GM18861 (cell line): ENCODE measurements around the gene TEN1.
"Not testable (repeated sequence)": the region's sequence is repeated elsewhere in the genome, so short reads cannot be mapped to it uniquely, and the experiment has no call there.

ENCODE experiments used
- ATAC-seq: cut with Tn5 transposase; IDR thresholded peaks from one replicate; pipeline ENCODE4 v1.9.1; 2021; ENCODE audit not compliant: unreplicated experiment

TEN1 gene

DNA sequence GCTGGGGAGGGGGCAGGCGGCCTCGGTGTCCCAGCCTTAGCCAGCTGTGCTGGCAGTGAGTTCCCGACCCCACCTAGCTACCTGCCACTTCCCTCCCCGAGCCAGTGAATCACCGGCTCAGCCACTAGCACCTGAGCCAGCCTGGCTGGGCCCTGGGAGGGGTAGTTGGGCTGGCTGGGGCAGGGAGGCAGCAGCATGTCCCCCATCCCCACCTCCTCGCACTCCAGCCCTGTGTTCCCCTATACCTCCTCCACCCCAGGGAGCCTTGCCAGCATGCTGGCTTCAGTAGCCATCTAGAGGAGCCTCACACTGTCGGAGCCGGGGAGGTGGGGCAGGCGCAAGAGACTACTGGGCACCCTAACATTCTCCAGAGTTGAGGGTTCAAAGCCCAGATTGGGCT, 45.3 kb downstream of the TEN1 start:
- no peak for ATAC-seq

DNA sequence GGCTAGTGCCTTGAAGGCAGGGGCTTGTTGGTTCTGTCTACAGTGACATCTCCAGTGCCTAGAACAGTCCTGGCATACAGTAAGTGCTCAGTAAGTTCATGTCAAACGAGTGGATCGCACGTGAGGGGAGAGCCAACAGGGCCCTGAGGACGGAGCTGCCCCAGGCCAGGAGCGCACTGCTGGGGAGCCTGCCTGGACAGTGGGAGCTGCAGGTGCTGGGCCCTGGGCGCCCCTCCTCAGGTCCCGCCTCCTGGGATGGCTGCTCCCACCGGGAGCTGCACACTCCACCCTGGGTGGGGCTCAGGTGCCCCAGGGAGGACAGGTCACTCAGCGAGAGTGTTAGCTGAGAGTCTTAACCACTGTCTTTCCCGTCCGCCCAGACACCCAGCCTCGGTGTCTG, 46.3 kb downstream of the TEN1 start:
- ATAC-seq: no peak

DNA sequence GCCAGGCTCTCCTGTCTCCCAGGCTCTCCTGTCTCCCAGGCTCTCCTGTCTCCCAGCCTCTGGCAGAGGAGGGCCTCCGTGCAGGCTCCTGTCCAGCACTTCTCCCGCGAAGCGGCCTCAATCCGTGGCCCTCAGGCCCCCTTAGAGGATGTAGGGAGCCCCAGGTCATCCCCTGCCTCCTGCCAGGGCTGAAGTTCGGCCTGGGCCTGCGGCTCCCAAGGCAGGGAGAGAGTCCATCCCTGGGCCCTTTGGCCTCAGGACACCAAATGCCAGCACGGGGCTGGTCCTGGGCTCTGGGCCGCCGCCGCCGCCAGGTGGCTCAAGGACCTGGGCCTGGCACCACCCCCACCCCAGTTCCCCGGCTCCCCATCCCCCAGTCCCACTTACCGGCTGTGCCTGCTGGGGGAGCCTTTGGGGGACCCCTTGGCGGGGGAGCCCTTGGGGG, 47.7 kb downstream of the TEN1 start:
- ATAC-seq: no peak

DNA sequence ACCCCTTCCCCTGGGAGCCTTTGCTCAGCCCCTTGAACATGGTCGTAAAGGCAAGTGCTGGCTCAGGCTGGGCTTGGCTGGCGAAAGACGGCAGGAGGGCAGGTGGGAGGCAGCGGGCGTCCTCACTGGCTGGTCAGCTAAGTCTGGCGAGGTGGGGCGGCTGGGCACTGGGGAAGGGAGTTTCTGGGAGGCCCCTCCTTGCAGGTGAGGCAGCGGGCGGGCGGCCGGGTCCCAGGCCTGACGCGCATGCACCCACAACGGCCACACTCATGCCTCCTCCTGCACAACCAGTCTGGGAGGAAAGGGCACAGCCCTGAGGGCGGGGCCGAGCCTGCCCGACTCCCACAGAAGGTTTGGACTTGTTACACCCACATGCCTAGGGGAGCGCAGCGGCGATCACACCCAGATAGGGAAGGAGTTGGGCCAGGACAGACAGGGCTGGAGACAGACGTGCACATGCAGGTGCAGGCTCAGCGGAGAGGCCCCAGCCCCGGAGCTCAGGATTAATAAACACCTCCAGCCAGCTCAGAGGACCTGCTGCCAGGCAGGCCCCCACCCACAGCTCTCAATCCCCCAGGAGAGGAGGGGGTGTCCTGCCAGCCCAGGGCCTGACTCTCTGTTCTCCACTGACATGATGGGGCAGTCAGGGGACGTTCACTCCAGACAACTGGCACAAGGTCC, 48.3 kb downstream of the TEN1 start, which contains the start of gene EVPL:
Gene EVPL (minus strand): TSS at position 148 of the 681 bp plus-strand sequence. CDS start 108 bp downstream, at position 40.
- no peak for ATAC-seq

DNA sequence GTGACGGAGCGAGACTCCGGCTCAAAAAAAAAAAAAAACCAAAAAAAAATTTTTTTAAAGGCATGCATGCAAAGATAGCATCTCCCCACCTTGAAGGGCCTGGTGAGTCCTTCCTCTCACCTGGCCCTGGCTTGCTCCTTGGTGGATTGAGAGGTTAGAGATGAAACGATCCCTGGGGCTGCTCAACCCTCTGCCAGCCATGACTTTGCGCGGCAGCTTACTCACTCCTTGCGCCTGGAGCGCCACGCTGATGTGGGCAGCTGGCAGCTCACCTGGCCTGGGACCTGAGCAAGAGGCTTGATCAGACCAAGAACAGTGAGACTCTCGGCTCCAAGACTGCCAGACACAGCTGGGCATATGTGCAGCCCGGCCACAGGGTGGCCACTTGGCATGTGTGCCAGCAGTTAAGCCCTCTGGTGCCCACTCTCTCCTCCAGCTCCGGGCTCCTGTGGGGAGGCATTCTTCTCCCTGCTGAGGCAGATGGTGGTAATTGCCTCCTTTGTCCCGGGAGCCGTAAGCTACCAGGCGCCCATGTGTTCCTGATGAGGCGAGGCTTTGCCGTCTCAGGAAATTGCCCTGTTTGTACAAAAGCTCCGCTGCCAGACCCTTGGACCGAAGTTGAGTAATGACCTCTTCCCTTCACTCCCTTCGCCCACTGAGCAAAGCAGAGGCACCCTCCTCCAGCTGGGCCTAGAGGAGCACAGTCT, 53.2 kb downstream of the TEN1 start:
- no peak for ATAC-seq

DNA sequence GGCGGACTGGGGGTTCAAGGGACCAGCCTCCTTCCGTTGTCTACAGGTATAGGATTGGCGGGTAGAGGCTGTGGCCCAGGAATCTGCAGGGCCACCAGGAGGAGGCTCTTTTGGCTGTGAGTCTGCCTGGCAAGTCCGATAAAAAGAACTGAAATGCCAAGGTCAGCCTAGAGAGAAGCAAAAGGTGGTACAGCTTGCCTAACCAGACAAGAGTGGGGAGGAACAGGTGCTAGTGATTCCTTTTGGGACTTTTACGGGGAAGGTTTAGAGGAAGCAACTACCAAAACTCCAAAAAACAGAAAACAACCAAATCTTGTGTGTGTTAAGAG, 53.7 kb downstream of the TEN1 start:
- ATAC-seq: no peak

DNA sequence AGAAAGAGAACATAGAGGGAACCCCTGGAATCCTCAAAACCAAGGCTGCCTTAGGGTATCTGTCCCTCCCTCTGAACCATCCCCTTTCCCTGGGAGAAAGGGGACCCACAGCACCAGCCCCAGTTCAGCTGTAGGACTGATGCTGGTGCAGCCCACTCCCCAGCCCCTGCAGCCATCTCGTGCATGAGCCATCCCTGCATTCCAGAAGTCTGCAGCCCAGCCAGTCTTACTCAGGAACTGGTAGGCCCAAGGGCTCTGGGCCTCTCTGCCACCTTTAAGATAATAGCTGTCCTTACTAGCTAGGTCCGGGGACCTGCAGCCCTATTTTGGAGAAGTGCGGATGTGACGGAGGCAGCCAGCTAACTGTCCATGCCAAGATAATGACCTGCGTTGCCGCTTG, 54.1 kb downstream of the TEN1 start:
- ATAC-seq: no peak

DNA sequence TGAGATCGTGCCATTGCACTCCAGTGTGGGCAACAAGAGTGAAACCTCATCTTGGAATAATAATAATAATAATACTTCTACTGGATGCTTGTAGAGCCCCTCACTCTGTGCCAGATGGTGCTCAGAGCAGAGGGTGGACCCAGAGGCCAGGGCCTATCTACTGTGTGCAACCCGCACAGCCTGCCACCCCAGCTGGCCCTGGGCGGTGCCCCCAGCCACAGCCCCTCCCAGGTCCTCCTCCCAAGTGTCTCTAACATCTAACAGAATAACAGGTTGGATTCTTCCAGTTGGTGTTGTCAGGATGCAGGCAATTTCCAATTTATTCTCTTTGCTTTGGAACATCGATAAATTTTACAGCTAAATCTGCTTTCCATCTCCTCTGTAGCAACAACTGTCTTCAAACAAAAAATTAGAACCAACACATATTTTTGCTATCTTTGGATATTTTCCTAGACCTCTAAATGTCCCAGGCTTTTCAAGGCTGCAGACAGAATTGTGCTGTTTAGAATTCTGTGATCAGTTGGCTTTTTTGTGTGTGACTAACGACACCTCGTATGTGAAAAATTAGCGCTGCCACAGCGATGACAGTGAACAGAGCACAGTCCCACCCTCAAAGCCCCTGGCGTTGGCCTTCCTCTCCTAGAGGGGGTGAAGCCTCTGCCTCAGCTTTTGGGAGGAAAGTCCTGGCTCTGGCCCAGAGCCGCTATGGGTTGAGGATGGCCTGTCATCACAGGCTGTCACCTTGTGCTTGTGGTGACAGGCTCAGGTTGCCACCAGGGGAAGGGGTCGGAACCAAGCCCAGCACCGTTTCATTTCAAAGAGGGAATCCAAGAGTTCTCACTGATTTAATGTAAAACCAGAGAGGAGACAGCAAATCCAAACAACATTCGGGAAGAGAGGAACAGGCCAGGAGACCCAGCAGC, 55.6 kb downstream of the TEN1 start:
- ATAC-seq: no peak

DNA sequence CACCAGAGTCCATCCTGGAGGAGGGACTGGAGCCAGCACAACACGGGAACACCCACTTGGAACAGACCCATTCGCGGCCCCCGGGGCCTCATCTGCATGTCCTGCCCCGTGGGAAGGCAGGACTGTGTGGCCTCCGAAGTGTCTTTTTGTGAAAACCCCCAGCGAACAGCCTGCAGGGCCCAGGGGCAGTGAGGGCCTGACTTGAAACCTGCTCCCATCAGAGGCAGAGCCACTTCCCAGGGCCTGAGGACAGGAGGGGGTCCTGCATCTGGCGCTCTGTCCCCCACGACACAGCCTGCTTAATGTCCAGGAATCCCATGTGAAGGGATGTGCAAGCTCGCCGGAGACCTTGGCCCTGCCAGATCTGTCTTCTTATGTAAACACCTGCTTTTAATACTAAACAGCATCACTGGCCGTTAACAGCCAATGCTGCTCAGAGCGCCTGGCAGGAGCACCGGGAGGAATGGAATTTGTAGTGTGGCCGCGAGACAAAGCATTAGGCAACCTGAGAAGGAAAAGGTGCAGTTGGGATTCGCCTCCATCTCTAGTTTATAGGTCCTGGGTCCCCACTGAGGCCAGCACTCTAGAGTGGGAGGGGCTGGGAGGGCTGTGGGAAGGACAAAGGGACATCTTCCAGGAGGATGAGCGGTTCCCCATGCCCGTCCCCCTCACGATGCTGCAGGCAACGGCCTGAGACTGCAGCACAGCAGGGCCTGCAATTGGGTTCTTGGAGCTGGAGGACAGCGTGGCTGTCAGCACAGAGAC, 57.6 kb downstream of the TEN1 start:
- no peak for ATAC-seq

DNA sequence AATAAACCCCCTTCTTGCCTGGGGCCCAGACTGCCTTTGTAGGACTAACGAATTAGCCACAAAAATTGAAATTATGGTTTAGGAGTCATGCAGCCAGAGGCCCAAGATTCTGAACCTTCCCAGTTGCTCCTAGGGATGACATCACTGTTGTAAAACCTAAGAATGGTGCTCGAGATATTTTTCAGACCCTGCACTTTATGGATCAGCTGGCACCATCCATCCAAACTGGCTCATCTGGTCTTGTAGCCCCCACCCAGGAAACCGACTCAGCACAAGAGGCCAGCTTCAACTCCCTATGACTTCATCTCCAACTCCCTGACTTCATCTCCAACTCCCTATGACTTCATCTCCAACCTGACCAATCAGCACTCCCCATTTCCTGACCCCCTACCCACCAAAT, 59.0 kb downstream of the TEN1 start:
- ATAC-seq: no peak

DNA sequence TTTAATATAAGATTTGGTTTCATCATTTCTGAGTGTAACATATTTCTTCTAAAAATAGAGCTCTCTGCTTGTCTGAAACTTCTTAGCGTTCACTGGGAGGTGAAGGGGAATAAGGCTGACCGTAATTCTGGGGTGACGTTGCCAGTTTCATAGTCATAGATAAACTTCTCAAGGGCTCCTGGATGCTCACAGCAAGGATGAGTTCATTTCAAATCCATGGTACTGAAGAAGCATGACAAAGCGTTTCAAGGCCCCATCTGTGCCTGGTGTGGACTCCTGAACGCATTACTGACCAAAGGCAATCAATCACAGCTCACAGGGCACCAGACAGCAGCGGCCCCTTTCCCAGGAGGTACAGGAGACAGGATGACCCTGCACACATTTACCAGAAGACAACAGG, 60.1 kb downstream of the TEN1 start:
- ATAC-seq: no peak

DNA sequence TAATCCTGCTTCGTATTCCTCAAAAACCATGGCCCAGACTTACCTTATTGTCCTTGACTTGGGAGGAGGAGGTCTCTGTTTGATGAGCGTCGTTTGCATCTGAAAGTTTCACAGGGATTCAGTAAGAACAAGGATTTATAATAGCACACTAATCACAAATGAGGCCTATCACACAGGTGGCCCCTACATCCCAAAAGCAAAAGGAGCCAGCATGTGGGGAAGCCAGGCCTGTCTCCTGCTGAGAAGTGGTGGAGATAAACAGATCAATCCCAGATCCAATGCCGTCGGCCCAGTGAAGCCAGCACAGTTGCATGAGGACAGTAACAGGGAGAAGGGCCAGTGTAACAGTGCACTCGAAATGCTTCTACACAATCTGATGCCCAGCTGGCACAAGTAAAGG, 61.3 kb downstream of the TEN1 start:
- ATAC-seq: no peak

DNA sequence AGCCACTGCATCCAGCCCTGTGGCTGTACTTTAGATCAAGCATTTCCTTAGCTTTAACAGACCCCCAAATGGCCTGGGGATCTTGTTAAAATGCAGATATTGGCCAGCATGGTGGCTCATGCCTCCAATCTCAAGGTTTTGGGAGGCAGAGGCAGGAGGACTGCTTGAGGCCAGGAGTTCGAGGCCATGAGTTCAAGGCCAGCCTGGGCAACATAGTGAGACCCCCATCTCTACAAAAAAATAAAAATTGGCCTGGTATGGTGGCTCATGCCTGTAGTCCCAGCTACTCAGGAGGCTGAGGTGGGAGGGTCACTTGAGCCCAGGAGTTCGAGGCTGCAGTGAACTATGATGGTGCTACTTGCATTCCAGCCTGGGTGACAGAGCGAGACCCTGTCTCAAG, 63.8 kb downstream of the TEN1 start:
- not testable (repeated sequence) for ATAC-seq

DNA sequence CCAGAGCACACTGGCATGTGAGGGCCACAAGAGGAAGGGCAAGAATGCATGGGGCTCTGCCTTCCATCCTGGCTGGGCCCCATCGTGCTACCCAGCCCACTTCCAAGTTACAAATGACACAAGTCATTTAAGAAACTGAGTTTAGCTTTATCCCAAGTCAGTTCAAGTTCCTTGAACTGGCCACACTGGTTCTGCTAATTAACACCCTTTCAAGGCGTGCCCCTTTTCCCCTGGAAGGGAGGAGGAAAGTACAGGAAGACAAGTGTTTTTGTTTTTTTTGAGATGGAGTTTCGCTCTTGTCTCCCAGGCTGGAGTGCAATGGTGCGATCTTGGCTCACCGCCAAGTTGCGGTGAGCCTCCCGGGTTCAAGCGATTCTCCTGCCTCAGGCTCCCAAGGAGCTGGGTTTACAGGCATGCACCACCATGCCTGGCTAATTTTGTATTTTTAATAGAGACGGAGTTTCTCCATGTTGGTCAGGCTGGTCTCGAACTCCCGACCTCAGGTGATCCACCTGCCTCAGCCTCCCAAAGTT, 65.5 kb downstream of the TEN1 start:
- not testable (repeated sequence) for ATAC-seq

DNA sequence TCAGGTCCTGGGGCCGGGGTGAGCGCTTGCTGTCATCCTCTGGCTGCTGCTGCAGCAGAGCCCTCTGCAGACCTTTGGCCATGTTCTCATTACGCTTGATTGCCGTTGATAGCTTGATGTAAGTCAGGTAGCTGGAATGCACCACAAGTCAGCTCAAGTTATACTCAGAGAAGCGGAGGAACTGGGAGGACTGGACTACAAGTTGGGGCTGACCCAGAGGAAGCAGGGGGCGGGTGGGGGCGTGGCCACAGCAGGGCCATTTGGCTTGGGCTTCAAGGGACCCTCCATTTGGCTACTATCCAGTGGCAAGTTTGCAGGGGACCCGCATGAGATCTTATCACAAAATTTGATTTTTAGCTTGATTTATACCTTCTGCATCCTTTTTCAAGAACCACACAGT, 67.0 kb downstream of the TEN1 start:
- ATAC-seq: no peak

DNA sequence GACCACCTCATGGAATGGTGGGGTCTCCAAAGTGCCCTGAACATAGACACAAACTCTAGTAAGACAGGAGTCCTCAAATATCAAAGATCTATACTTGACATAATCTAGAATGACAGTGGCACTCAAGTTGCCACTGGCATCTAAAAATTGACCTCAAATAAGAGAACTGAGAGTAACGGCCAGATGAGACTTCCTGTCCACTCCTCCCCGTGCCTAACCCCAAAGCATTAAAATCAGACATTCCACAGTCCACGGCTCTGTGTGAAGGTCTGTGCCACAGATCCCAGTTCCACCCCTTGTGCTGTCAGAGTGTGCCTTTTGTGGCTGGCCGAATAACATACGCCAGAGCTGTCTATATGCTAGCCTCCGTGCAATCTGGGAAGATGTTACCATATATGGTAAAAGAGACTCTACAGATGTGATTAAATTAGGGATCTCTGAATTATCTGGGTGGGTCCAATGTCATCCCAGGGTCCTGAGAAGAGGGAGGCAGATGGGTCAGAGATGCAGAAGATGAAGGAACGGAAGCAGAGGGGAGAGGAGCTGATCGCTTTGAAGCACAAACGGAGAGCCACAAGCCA, 69.1 kb downstream of the TEN1 start:
- no peak for ATAC-seq

DNA sequence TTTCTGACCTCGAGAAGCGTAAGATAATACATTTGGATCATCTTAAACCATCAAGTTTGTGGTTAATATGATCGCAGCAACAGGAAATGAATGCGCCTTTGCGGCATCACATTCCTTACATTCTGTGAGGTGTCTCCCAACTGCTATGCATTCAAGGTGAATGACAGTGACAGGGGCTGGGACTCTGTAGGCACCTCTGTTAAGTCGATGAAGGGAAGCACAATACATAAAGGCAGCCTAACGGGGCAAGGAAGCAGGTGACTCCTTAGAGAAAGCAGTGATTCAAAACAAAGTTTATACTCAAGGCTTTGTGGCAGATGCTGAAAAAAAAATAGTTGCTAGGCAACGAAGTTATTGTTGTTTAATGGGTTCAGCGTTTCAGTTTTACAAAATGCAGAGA, 69.7 kb downstream of the TEN1 start:
- no peak for ATAC-seq

DNA sequence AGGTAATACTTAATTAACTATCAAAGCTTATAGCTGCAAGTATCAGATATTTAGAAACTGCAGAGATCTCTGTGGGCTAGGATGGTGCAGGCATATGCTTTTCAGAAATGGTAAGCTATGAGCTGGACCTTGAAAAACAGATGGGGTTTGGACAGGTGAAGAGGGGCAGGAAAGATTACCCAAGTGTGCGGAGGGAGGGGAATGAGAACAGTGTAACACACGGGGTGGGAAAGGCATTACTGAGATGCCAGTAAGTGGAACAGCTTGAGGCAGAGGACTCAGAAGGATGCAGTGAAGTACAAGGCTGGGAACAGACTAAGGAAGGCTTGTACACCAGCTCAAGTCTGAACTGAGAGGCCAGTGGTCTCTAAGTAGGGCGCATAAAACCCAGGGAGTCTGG, 70.2 kb downstream of the TEN1 start:
- ATAC-seq: no peak

DNA sequence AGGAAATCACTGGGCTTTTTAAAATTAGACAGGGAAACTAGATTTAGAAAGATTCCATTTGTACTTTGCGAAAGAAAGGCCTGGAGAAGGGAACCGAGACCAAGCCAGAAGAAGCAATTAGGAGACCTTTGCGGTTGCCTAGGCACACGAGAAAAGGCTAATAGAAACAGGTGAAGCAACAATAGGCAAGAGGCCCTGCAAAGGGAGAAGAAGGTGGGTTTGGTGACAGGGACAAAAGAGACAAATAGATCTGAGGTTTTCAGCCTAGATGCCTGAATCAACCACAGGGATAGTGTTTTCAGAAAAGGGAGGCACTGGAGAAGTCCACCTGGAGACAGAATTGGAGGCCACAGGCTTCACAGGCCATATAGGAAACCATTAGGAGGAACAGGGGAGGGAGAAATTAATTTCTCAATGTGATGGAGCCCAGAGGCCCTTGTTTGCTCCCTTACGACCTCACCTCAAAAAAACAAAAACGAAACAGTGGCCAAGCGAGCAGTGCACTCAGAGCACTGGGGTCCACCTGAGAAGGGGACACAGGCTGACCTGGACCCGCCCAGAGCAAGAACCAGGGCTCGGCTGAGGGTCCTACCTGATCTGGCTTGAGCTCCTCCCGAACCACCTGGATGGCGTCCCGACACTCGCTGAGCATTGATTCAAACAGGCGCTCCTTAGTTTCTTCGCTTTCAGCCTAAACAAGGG, 70.9 kb downstream of the TEN1 start:
- ATAC-seq: no peak
